A673 (cell line): ENCODE data around the gene SYCN.

Source experiments
- CTCF ChIP-seq: fragments of 300-800, 200-600 bp; sonication (generic); conservative IDR thresholded peaks from 2 replicates; pipeline ENCODE4 v1.5.1; 2017; ENCODE audit warnings: low read depth, mild to moderate bottlenecking, antibody characterized with exemption, low read length, moderate library complexity, mixed read lengths
- EZH2 ChIP-seq: fragments of 200-600 bp; sonication (generic); IDR thresholded peaks from 2 replicates; pipeline ENCODE4 v1.6.1; 2017; ENCODE audit warnings: borderline replicate concordance, low read depth, mild to moderate bottlenecking, mixed read lengths, antibody characterized with exemption, low read length; ENCODE audit not compliant: poor library complexity, severe bottlenecking

- TF ChIP-seq CTCF (no peak), EZH2 (no peak)
These were observed 41.5 kb downstream of the SYCN start for GRCh38 chr19:39162441-39163043.
